ENCODE data around the gene KIF1B. TPM values are rescaled to one million over a fixed set of nuclear protein-coding genes. Genes with fewer than 3 reads are reported as not detected.

The KIF1B gene
- total and polyA plus RNA-seq, 4 experiments from 2014 or later: 1.3 to 18.1 (median 10.8) TPM

DNA sequence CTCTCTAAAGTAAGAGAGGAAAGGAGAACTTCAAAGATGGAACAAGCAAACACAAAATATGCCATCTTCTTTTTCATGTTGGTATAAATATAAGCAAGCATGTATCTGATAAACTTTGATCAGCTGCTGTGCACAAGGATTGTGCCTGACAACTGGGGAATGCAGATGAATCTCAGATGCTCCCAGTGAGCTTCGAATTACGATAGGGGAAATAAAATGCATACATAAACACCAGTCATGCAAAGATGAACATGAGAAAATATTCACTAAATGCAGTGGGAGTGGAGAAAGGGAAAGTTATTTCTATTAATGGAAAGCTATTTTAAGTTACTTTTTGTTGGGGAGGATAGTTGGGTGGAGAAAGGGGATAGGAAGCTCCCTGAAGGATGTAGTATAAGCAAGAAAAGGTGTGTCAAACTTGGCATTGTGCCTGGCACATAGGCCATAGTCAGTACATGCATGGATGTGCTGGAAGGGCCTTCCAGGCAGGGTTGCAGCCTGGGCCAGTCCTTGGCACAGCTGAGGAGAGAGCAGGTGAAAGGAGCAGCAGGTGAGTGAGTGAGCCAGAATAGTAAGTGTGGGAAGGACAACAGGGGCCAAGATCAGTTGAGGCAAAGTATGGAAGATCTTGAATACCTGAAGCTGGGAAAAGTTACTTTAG, 130.7 kb downstream of the KIF1B start:
- no peaks in the 10 kb centered on the region for H3K4me1 Mint-ChIP-seq
- H3K27ac Mint-ChIP-seq: peak overlapping the region in 2 of 7 donors; percentile 13 to 79
- ChIA-PET POLR2A (ENCODE audit: partially characterized antibody) (no interaction called here), CTCF (ENCODE audit: partially characterized antibody) (interaction anchor here (5.2 kb wide), 1 partner anchor 132 kb away, joined by 39 read pairs; the partner anchor contains the start of gene KIF1B)
- no peak overlapping the region for H3K27ac ChIP-seq (ENCODE audit: low read depth, low read length)
- no peaks in the 10 kb centered on the region for H3K27me3 Mint-ChIP-seq
- no peak for DNase-seq
- no peaks in the 10 kb centered on the region for H3K4me1 ChIP-seq (ENCODE audit: insufficient read depth, low read length)
- no peaks in the 10 kb centered on the region for H3K36me3 ChIP-seq (ENCODE audit: insufficient read depth, low read length)
- no peaks in the 10 kb centered on the region for H3K27me3 ChIP-seq (ENCODE audit: insufficient read depth, low read length)
- intact Hi-C loops (cut with micrococcal nuclease): no loop called here
- no peak overlapping the region for H3K4me3 ChIP-seq (ENCODE audit: low read length in 2 of 2)
- H3K9me3 ChIP-seq (ENCODE audit: control insufficient read depth in 1 of 2, low read length in 2 of 2): no peaks in the 10 kb centered on the region
- peaks cover 50 to 72% of the 10 kb centered on the region in 2 donors for H3K36me3 Mint-ChIP-seq
- peaks cover 0 to under 1% (median 0%) of the 10 kb centered on the region in 8 donors for H3K9me3 Mint-ChIP-seq
- H3K4me3 Mint-ChIP-seq: no peak overlapping the region

DNA sequence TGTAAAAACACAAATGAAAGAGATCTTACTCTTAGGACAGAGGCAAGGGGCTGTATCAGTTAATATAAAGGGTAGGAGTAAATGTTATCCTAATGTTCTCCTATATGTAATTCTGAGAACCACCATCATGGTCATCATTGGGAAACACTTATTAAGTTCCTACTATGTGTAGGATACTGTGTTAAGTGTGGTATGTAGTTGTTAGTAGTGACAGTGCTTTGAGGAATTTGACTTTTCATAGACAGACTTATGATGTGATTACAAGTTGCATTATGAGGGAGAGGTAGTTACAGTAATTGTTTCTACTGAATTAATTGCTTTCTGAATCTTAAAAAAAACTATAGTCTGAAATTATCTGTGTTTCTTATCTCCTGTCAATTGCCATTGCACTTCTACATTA, 136.7 kb downstream of the KIF1B start:
- DNase-seq: no peak
- H3K36me3 Mint-ChIP-seq: peaks cover 44 to 55% of the 10 kb centered on the region in 2 donors
- H3K27ac ChIP-seq (ENCODE audit: low read depth, low read length): no peak overlapping the region
- H3K4me3 Mint-ChIP-seq: no peak overlapping the region
- intact Hi-C loops (cut with micrococcal nuclease): no loop called here
- H3K27me3 ChIP-seq (ENCODE audit: insufficient read depth, low read length): no peaks in the 10 kb centered on the region
- H3K9me3 ChIP-seq (ENCODE audit: control insufficient read depth in 1 of 2, low read length in 2 of 2): no peaks in the 10 kb centered on the region
- H3K9me3 Mint-ChIP-seq: peaks cover 0 to 2% (median 0%) of the 10 kb centered on the region in 8 donors
- H3K27ac Mint-ChIP-seq: no peak overlapping the region
- ChIA-PET CTCF (ENCODE audit: partially characterized antibody) (no interaction called here), POLR2A (ENCODE audit: partially characterized antibody) (no interaction called here)
- peaks cover 4% of the 10 kb centered on the region for H3K36me3 ChIP-seq (ENCODE audit: insufficient read depth, low read length)
- no peaks in the 10 kb centered on the region for H3K4me1 ChIP-seq (ENCODE audit: insufficient read depth, low read length)
- H3K4me1 Mint-ChIP-seq: no peaks in the 10 kb centered on the region
- H3K27me3 Mint-ChIP-seq: no peaks in the 10 kb centered on the region
- H3K4me3 ChIP-seq (ENCODE audit: low read length in 2 of 2): no peak overlapping the region

DNA sequence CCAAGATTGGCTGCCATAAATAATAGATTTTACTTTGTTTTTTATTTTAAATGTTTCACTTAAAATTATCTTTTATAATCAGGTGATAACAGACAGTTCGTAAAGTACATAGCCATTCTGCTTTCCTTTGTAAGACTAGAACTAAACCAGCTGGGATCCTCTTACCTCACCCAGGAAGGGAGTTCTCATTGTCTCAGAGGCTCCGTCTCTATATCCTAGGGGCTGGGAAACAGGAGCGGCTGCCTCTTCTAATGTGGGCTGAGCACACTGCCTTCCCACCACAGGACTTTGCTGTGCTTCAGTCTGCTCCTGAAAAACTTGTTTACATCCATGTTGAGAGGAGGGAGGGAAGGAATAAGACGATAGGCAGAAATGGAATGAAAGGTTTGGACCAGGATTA, 142.9 kb downstream of the KIF1B start:
- POLR2A ChIA-PET (ENCODE audit: partially characterized antibody): no interaction called here
- no peak overlapping the region for H3K27ac ChIP-seq (ENCODE audit: low read depth, low read length)
- intact Hi-C loops (cut with micrococcal nuclease): no loop called here
- Mint-ChIP-seq H3K4me1 (no peaks in the 10 kb centered on the region), H3K4me3 (no peak overlapping the region), H3K27ac (no peak overlapping the region), H3K36me3 (peaks cover 22 to 27% of the 10 kb centered on the region in 2 donors), H3K9me3 (no peaks in the 10 kb centered on the region), H3K27me3 (no peaks in the 10 kb centered on the region)
- CTCF ChIA-PET (ENCODE audit: partially characterized antibody): no interaction called here
- H3K4me3 ChIP-seq (ENCODE audit: low read length in 2 of 2): no peak overlapping the region
- no peaks in the 10 kb centered on the region for H3K27me3 ChIP-seq (ENCODE audit: insufficient read depth, low read length)
- peaks cover 4% of the 10 kb centered on the region for H3K36me3 ChIP-seq (ENCODE audit: insufficient read depth, low read length)
- H3K9me3 ChIP-seq (ENCODE audit: control insufficient read depth in 1 of 2, low read length in 2 of 2): no peaks in the 10 kb centered on the region
- H3K4me1 ChIP-seq (ENCODE audit: insufficient read depth, low read length): no peaks in the 10 kb centered on the region
- DNase-seq: no peak

DNA sequence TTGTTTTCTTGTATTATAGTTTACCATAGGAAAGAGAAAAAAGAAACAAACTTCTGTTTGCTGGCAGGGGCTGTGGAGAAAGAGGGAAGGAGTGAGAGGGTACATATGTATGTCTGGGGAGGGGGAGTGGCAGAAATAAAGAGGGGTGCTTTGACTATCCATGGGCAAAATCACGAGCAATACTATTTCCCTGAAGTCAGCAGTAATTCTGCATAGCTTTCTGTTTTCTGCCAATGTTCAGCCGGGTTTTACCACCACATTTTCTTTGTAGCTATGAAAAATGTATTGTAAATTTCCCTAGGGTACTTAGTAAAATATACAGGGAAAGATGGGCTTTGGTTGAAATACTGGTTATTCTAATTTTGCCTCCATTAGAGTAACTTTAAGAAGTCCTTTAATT, 143.3 kb downstream of the KIF1B start:
- Histone ChIP-seq H3K27ac (ENCODE audit: low read depth, low read length) (no peak overlapping the region), H3K4me3 (ENCODE audit: low read length in 2 of 2) (no peak overlapping the region), H3K27me3 (ENCODE audit: insufficient read depth, low read length) (no peaks in the 10 kb centered on the region), H3K36me3 (ENCODE audit: insufficient read depth, low read length) (peaks cover 4% of the 10 kb centered on the region), H3K4me1 (ENCODE audit: insufficient read depth, low read length) (no peaks in the 10 kb centered on the region), H3K9me3 (ENCODE audit: control insufficient read depth in 1 of 2, low read length in 2 of 2) (no peaks in the 10 kb centered on the region)
- CTCF ChIA-PET (ENCODE audit: partially characterized antibody): no interaction called here
- H3K4me1 Mint-ChIP-seq: no peaks in the 10 kb centered on the region
- no peak for DNase-seq
- intact Hi-C loops (cut with micrococcal nuclease): no loop called here
- H3K27me3 Mint-ChIP-seq: no peaks in the 10 kb centered on the region
- H3K4me3 Mint-ChIP-seq: no peak overlapping the region
- no peaks in the 10 kb centered on the region for H3K9me3 Mint-ChIP-seq
- peaks cover 18 to 22% of the 10 kb centered on the region in 2 donors for H3K36me3 Mint-ChIP-seq
- POLR2A ChIA-PET (ENCODE audit: partially characterized antibody): no interaction called here
- peak overlapping the region in 1 of 7 donors; percentile 70 for H3K27ac Mint-ChIP-seq

DNA sequence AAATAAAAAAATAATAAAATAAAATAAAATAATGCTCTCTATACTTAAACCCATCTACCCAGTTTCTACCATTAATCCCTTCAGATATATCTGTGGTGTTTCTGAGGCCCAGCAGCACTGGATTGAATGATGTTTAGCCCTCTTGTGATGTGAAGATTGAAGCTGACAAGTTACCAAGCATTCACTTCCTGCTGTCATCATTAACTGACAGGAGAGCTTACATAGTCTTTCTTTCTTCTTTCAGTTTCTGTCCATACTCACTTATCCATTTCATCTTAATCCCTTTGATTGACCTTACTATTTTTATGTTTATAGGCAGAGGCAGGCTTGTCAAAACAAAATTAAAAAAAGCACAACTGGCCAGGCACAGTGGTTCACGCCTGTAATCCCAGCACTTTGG, 149.7 kb downstream of the KIF1B start:
- H3K27ac ChIP-seq (ENCODE audit: low read depth, low read length): no peak overlapping the region
- H3K9me3 ChIP-seq (ENCODE audit: control insufficient read depth in 1 of 2, low read length in 2 of 2): no peaks in the 10 kb centered on the region
- POLR2A ChIA-PET (ENCODE audit: partially characterized antibody): no interaction called here
- Mint-ChIP-seq H3K4me3 (no peak overlapping the region), H3K27ac (peak overlapping the region in 1 of 7 donors; percentile 64), H3K4me1 (no peaks in the 10 kb centered on the region), H3K27me3 (no peaks in the 10 kb centered on the region), H3K36me3 (peaks cover 21 to 26% of the 10 kb centered on the region in 2 donors), H3K9me3 (no peaks in the 10 kb centered on the region)
- H3K36me3 ChIP-seq (ENCODE audit: insufficient read depth, low read length): no peaks in the 10 kb centered on the region
- H3K4me1 ChIP-seq (ENCODE audit: insufficient read depth, low read length): no peaks in the 10 kb centered on the region
- no peaks in the 10 kb centered on the region for H3K27me3 ChIP-seq (ENCODE audit: insufficient read depth, low read length)
- no peak for DNase-seq
- intact Hi-C loops (cut with micrococcal nuclease): no loop called here
- CTCF ChIA-PET (ENCODE audit: partially characterized antibody): no interaction called here
- no peak overlapping the region for H3K4me3 ChIP-seq (ENCODE audit: low read length in 2 of 2)

DNA sequence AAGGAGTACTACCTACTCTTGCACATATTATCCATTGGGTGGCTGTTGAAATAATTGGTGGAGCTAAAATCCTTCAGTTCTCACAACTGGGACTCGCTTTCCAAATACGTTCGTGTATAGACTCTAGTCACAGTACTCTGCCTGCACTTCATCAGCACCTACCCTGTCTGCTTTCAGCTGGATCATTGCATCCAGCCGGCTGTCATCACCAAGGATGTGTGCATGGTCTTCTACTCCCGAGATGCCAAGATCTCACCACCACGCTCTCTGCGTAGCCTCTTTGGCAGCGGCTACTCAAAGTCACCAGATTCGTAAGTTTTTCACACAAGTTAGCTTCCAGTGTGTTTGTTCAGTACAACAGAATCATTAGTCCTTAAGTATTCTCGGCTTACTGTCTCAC, 151.1 kb downstream of the KIF1B start:
- H3K27me3 Mint-ChIP-seq: no peaks in the 10 kb centered on the region
- H3K36me3 Mint-ChIP-seq: peaks cover 29 to 34% of the 10 kb centered on the region in 2 donors
- ChIA-PET POLR2A (ENCODE audit: partially characterized antibody) (no interaction called here), CTCF (ENCODE audit: partially characterized antibody) (no interaction called here)
- no peak overlapping the region for H3K27ac Mint-ChIP-seq
- H3K27ac ChIP-seq (ENCODE audit: low read depth, low read length): no peak overlapping the region
- DNase-seq: no peak
- no peak overlapping the region for H3K4me3 ChIP-seq (ENCODE audit: low read length in 2 of 2)
- no peaks in the 10 kb centered on the region for H3K9me3 Mint-ChIP-seq
- H3K4me1 ChIP-seq (ENCODE audit: insufficient read depth, low read length): no peaks in the 10 kb centered on the region
- peaks cover 0 to 2% (median 0%) of the 10 kb centered on the region in 4 donors for H3K4me1 Mint-ChIP-seq
- no peak overlapping the region for H3K4me3 Mint-ChIP-seq
- intact Hi-C loops (cut with micrococcal nuclease): no loop called here
- H3K36me3 ChIP-seq (ENCODE audit: insufficient read depth, low read length): no peaks in the 10 kb centered on the region
- H3K9me3 ChIP-seq (ENCODE audit: control insufficient read depth in 1 of 2, low read length in 2 of 2): no peaks in the 10 kb centered on the region
- no peaks in the 10 kb centered on the region for H3K27me3 ChIP-seq (ENCODE audit: insufficient read depth, low read length)

DNA sequence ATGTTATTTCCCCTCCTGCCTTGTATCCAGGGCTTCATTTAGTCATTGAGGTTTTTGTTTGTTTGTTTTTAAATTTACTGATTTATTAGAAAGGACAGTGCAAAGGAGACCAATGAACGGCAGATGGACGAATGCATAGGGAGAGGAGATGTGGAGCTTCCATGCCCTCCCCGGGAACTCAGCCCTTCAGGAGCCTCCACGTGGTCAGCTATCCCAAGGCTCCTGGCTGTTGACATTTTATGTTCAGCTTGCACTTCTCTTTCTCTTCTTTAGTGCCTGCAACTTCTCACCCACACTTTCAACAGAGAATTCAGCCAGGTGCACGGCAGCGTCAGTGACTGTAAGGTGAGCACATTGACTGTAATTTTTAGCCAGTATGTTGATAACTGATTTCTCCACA, 157.8 kb downstream of the KIF1B start:
- no peaks in the 10 kb centered on the region for H3K9me3 ChIP-seq (ENCODE audit: control insufficient read depth in 1 of 2, low read length in 2 of 2)
- peak overlapping the region in 1 of 7 donors; percentile 52 for H3K27ac Mint-ChIP-seq
- peaks cover 0 to 2% (median 0%) of the 10 kb centered on the region in 4 donors for H3K4me1 Mint-ChIP-seq
- peaks cover 10% of the 10 kb centered on the region for H3K36me3 ChIP-seq (ENCODE audit: insufficient read depth, low read length)
- no peak for DNase-seq
- no peak overlapping the region for H3K27ac ChIP-seq (ENCODE audit: low read depth, low read length)
- H3K36me3 Mint-ChIP-seq: peaks cover 26 to 34% of the 10 kb centered on the region in 2 donors
- no peak overlapping the region for H3K4me3 Mint-ChIP-seq
- H3K27me3 ChIP-seq (ENCODE audit: insufficient read depth, low read length): no peaks in the 10 kb centered on the region
- intact Hi-C loops (cut with micrococcal nuclease): no loop called here
- H3K27me3 Mint-ChIP-seq: no peaks in the 10 kb centered on the region
- H3K4me1 ChIP-seq (ENCODE audit: insufficient read depth, low read length): no peaks in the 10 kb centered on the region
- H3K4me3 ChIP-seq (ENCODE audit: low read length in 2 of 2): no peak overlapping the region
- ChIA-PET POLR2A (ENCODE audit: partially characterized antibody) (no interaction called here), CTCF (ENCODE audit: partially characterized antibody) (interaction anchor here (0.9 kb wide), 1 partner anchor 9 kb away, joined by 3 read pairs; no protein-coding TSS in a partner anchor)
- no peaks in the 10 kb centered on the region for H3K9me3 Mint-ChIP-seq

All from CD4-positive, alpha-beta memory T cell (primary cell).